ENCODE data around the gene STYX. TPM values are rescaled to one million over a fixed set of nuclear protein-coding genes. Genes with fewer than 3 reads are reported as not detected.

Gene STYX
- total RNA-seq, 1 donor from 2014 or later, result 11.5 TPM

DNA sequence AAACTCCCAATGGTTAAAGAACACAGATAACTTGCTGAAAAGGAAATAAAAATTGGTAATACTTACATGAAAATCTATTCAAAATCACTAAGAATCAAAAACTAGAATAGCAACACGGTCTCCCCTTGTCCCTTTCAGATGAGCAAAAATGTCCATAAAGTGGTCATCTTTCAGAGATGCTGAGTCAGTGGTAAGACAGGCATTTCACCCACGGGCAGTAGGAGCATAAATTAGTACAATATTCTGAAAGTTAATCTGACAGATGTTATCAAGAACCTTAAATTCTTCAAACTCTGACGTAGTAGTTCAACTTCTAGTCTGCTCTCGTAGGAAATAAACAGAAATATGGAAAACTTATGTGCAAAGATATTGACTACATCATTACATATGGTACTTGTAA is 94.5 kb downstream of the STYX start:
- Histone ChIP-seq H3K27me3 (no peaks in the 10 kb centered on the region), H3K4me3 (no peak overlapping the region), H3K27ac (no peak overlapping the region), H3K9me3 (no peaks in the 10 kb centered on the region), H3K4me1 (peaks cover 5% of the 10 kb centered on the region), H3K36me3 (no peaks in the 10 kb centered on the region)
- no peak for DNase-seq (ENCODE audit: extremely low spot score in 2 of 2)
- intact Hi-C loops (cut with DNase I), result no loop called here
- no peak for TF ChIP-seq POLR2AphosphoS5 (IDR thresholded peaks at IDR 0.05; ENCODE audit: insufficient read depth in 1 of 2, low read depth in 1 of 2)
- no peak for TF ChIP-seq POLR2A (IDR thresholded peaks at IDR 0.05)
- TF ChIP-seq, protein P1, sequence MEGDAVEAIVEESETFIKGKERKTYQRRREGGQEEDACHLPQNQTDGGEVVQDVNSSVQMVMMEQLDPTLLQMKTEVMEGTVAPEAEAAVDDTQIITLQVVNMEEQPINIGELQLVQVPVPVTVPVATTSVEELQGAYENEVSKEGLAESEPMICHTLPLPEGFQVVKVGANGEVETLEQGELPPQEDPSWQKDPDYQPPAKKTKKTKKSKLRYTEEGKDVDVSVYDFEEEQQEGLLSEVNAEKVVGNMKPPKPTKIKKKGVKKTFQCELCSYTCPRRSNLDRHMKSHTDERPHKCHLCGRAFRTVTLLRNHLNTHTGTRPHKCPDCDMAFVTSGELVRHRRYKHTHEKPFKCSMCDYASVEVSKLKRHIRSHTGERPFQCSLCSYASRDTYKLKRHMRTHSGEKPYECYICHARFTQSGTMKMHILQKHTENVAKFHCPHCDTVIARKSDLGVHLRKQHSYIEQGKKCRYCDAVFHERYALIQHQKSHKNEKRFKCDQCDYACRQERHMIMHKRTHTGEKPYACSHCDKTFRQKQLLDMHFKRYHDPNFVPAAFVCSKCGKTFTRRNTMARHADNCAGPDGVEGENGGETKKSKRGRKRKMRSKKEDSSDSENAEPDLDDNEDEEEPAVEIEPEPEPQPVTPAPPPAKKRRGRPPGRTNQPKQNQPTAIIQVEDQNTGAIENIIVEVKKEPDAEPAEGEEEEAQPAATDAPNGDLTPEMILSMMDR (IDR thresholded peaks at IDR 0.05), result no peak

Small RNAs within 50 kb of the gene (small RNA-seq; reads per million reads assigned to genes)
- 0.26 reads per million for gene AL139317.2

Other genes with a start within 250 kb of the STYX start
- gene TXNDC16, start 177.7 kb upstream of the STYX start, total RNA-seq, result 5.9 TPM
- 0.74 TPM for gene GPR137C, start 177.3 kb upstream of the STYX start, total RNA-seq
- gene ERO1A, start 34.6 kb upstream of the STYX start, total RNA-seq, result 50.6 TPM
- 49.6 TPM for gene PSMC6, start 23.0 kb upstream of the STYX start, total RNA-seq
- gene GNPNAT1, start 61.4 kb downstream of the STYX start, total RNA-seq, result 11.5 TPM
- gene FERMT2, start 220.9 kb downstream of the STYX start, total RNA-seq, result 70.2 TPM

All from vagina (tissue), 2 donors.